ENCODE results near the gene ATXN10.

Gene ATXN10

GRCh38 chr22:45817745-45818423 is 146.2 kb downstream of the ATXN10 start:
- H3K27me3 ChIP-seq (ENCODE audit: control insufficient read depth, insufficient read depth, low read length): no peaks in the 10 kb centered on the region
- no CpG with 5 or more reads among the region's 8 CpGs for WGBS (ENCODE audit: insufficient coverage, insufficient read length)
- DNase-seq (ENCODE audit: low read depth, low spot score): no peak
- no peaks in the 10 kb centered on the region for H3K9me3 ChIP-seq (ENCODE audit: control insufficient read depth, insufficient read depth, low read length)
- no peaks in the 10 kb centered on the region for H3K36me3 ChIP-seq (ENCODE audit: control insufficient read depth, insufficient read depth, low read length)
- H3K27ac ChIP-seq (ENCODE audit: low read length): no peak overlapping the region
- no peaks in the 10 kb centered on the region; the same call in 1 of the 2 replicates for H3K4me1 ChIP-seq (ENCODE audit: control insufficient read depth, insufficient read depth, low read length)
- no peak overlapping the region for H3K4me3 ChIP-seq (ENCODE audit: low read length)

GRCh38 chr22:45818424-45819085 is 146.9 kb downstream of the ATXN10 start:
- H3K27me3 ChIP-seq (ENCODE audit: control insufficient read depth, insufficient read depth, low read length): no peaks in the 10 kb centered on the region
- no peak overlapping the region for H3K4me3 ChIP-seq (ENCODE audit: low read length)
- no peak overlapping the region for H3K27ac ChIP-seq (ENCODE audit: low read length)

GRCh38 chr22:45819305-45819704 is 147.7 kb downstream of the ATXN10 start:
- WGBS (ENCODE audit: insufficient coverage, insufficient read length): no CpG with 5 or more reads among the region's 5 CpGs
- Histone ChIP-seq H3K27ac (ENCODE audit: low read length) (no peak overlapping the region), H3K36me3 (ENCODE audit: control insufficient read depth, insufficient read depth, low read length) (no peaks in the 10 kb centered on the region), H3K9me3 (ENCODE audit: control insufficient read depth, insufficient read depth, low read length) (no peaks in the 10 kb centered on the region), H3K4me3 (ENCODE audit: low read length) (no peak overlapping the region), H3K27me3 (ENCODE audit: control insufficient read depth, insufficient read depth, low read length) (no peaks in the 10 kb centered on the region), H3K4me1 (ENCODE audit: control insufficient read depth, insufficient read depth, low read length) (no peaks in the 10 kb centered on the region; the same call in 1 of the 2 replicates)
- no peak for DNase-seq (ENCODE audit: low read depth, low spot score)

More at GRCh38 chr22:45818424-45819085, 146.9 kb downstream of the ATXN10 start:
- Histone ChIP-seq H3K9me3 (ENCODE audit: control insufficient read depth, insufficient read depth, low read length) (no peaks in the 10 kb centered on the region), H3K4me1 (ENCODE audit: control insufficient read depth, insufficient read depth, low read length) (no peaks in the 10 kb centered on the region; the same call in 1 of the 2 replicates), H3K36me3 (ENCODE audit: control insufficient read depth, insufficient read depth, low read length) (no peaks in the 10 kb centered on the region)
- no CpG with 5 or more reads among the region's 14 CpGs for WGBS (ENCODE audit: insufficient coverage, insufficient read length)
- DNase-seq (ENCODE audit: low read depth, low spot score): no peak

- H3K4me1 ChIP-seq (ENCODE audit: control insufficient read depth, insufficient read depth, low read length): no peaks in the 10 kb centered on the region
- no peak overlapping the region for H3K27ac ChIP-seq (ENCODE audit: low read length)
- WGBS (ENCODE audit: insufficient coverage, insufficient read length): no CpG with 5 or more reads among the region's 6 CpGs
- H3K36me3 ChIP-seq (ENCODE audit: control insufficient read depth, insufficient read depth, low read length): no peaks in the 10 kb centered on the region
- no peak for DNase-seq (ENCODE audit: low read depth, low spot score)
- H3K9me3 ChIP-seq (ENCODE audit: control insufficient read depth, insufficient read depth, low read length): no peaks in the 10 kb centered on the region
- no peaks in the 10 kb centered on the region for H3K27me3 ChIP-seq (ENCODE audit: control insufficient read depth, insufficient read depth, low read length)
- H3K4me3 ChIP-seq (ENCODE audit: low read length): no peak overlapping the region
Measured at GRCh38 chr22:45823336-45823735, 151.7 kb downstream of the ATXN10 start.

GRCh38 chr22:45826520-45826919 is 154.9 kb downstream of the ATXN10 start:
- Histone ChIP-seq H3K27ac (ENCODE audit: low read length) (no peak overlapping the region), H3K4me1 (ENCODE audit: control insufficient read depth, insufficient read depth, low read length) (no peaks in the 10 kb centered on the region), H3K4me3 (ENCODE audit: low read length) (no peak overlapping the region), H3K36me3 (ENCODE audit: control insufficient read depth, insufficient read depth, low read length) (no peaks in the 10 kb centered on the region), H3K9me3 (ENCODE audit: control insufficient read depth, insufficient read depth, low read length) (no peaks in the 10 kb centered on the region), H3K27me3 (ENCODE audit: control insufficient read depth, insufficient read depth, low read length) (no peaks in the 10 kb centered on the region)
- no peak for DNase-seq (ENCODE audit: low read depth, low spot score)
- WGBS (ENCODE audit: insufficient coverage, insufficient read length): no CpG with 5 or more reads among the region's 2 CpGs

GRCh38 chr22:45828841-45829240 is 157.2 kb downstream of the ATXN10 start:
- no CpG with 5 or more reads among the region's 1 CpG for WGBS (ENCODE audit: insufficient coverage, insufficient read length)
- no peak overlapping the region for H3K4me3 ChIP-seq (ENCODE audit: low read length)
- no peaks in the 10 kb centered on the region for H3K36me3 ChIP-seq (ENCODE audit: control insufficient read depth, insufficient read depth, low read length)
- no peaks in the 10 kb centered on the region; the same call in 1 of the 2 replicates for H3K27me3 ChIP-seq (ENCODE audit: control insufficient read depth, insufficient read depth, low read length)
- H3K27ac ChIP-seq (ENCODE audit: low read length): no peak overlapping the region
- H3K4me1 ChIP-seq (ENCODE audit: control insufficient read depth, insufficient read depth, low read length): no peaks in the 10 kb centered on the region
- no peak for DNase-seq (ENCODE audit: low read depth, low spot score)
- no peaks in the 10 kb centered on the region for H3K9me3 ChIP-seq (ENCODE audit: control insufficient read depth, insufficient read depth, low read length)

GRCh38 chr22:45830531-45831245 is 159.1 kb downstream of the ATXN10 start:
- Histone ChIP-seq H3K4me3 (ENCODE audit: low read length) (no peak overlapping the region), H3K4me1 (ENCODE audit: control insufficient read depth, insufficient read depth, low read length) (no peaks in the 10 kb centered on the region), H3K9me3 (ENCODE audit: control insufficient read depth, insufficient read depth, low read length) (no peaks in the 10 kb centered on the region), H3K27ac (ENCODE audit: low read length) (no peak overlapping the region), H3K27me3 (ENCODE audit: control insufficient read depth, insufficient read depth, low read length) (no peaks in the 10 kb centered on the region; the same call in 1 of the 2 replicates), H3K36me3 (ENCODE audit: control insufficient read depth, insufficient read depth, low read length) (no peaks in the 10 kb centered on the region; the same call in 1 of the 2 replicates)
- WGBS (ENCODE audit: insufficient coverage, insufficient read length): no CpG with 5 or more reads among the region's 3 CpGs
- DNase-seq (ENCODE audit: low read depth, low spot score): no peak

- no CpG with 5 or more reads among the region's 2 CpGs for WGBS (ENCODE audit: insufficient coverage, insufficient read length)
- no peak for DNase-seq (ENCODE audit: low read depth, low spot score)
- Histone ChIP-seq H3K9me3 (ENCODE audit: control insufficient read depth, insufficient read depth, low read length) (no peaks in the 10 kb centered on the region), H3K4me1 (ENCODE audit: control insufficient read depth, insufficient read depth, low read length) (no peaks in the 10 kb centered on the region), H3K27ac (ENCODE audit: low read length) (no peak overlapping the region), H3K36me3 (ENCODE audit: control insufficient read depth, insufficient read depth, low read length) (no peaks in the 10 kb centered on the region; the same call in 1 of the 2 replicates), H3K27me3 (ENCODE audit: control insufficient read depth, insufficient read depth, low read length) (no peaks in the 10 kb centered on the region; the same call in 1 of the 2 replicates), H3K4me3 (ENCODE audit: low read length) (no peak overlapping the region)
Measured at GRCh38 chr22:45831394-45831793, 159.8 kb downstream of the ATXN10 start.

- WGBS (ENCODE audit: insufficient coverage, insufficient read length): no CpG with 5 or more reads among the region's 2 CpGs
- H3K27ac ChIP-seq (ENCODE audit: low read length): no peak overlapping the region
Measured at GRCh38 chr22:45832180-45832579, 160.5 kb downstream of the ATXN10 start.

GRCh38 chr22:45832959-45833580 is 161.4 kb downstream of the ATXN10 start:
- Histone ChIP-seq H3K4me1 (ENCODE audit: control insufficient read depth, insufficient read depth, low read length) (no peaks in the 10 kb centered on the region), H3K36me3 (ENCODE audit: control insufficient read depth, insufficient read depth, low read length) (no peaks in the 10 kb centered on the region; the same call in 1 of the 2 replicates), H3K9me3 (ENCODE audit: control insufficient read depth, insufficient read depth, low read length) (no peaks in the 10 kb centered on the region), H3K27ac (ENCODE audit: low read length) (no peak overlapping the region), H3K27me3 (ENCODE audit: control insufficient read depth, insufficient read depth, low read length) (no peaks in the 10 kb centered on the region; the same call in 1 of the 2 replicates), H3K4me3 (ENCODE audit: low read length) (no peak overlapping the region)
- WGBS (ENCODE audit: insufficient coverage, insufficient read length): no CpG with 5 or more reads among the region's 8 CpGs
- no peak for DNase-seq (ENCODE audit: low read depth, low spot score)

More at GRCh38 chr22:45832180-45832579, 160.5 kb downstream of the ATXN10 start:
- Histone ChIP-seq H3K4me3 (ENCODE audit: low read length) (no peak overlapping the region), H3K4me1 (ENCODE audit: control insufficient read depth, insufficient read depth, low read length) (no peaks in the 10 kb centered on the region), H3K27me3 (ENCODE audit: control insufficient read depth, insufficient read depth, low read length) (no peaks in the 10 kb centered on the region; the same call in 1 of the 2 replicates), H3K9me3 (ENCODE audit: control insufficient read depth, insufficient read depth, low read length) (no peaks in the 10 kb centered on the region), H3K36me3 (ENCODE audit: control insufficient read depth, insufficient read depth, low read length) (no peaks in the 10 kb centered on the region; the same call in 1 of the 2 replicates)
- DNase-seq (ENCODE audit: low read depth, low spot score): no peak
